IPS-15b (cell line): ENCODE measurements around the gene DNAJC30.

Source experiments
- H3K27me3 ChIP-seq: one replicate; pipeline ENCODE4 v1.6.1; 2013; ENCODE audit warnings: low read length; ENCODE audit not compliant: control insufficient read depth, insufficient read depth
- H3K36me3 ChIP-seq: one replicate; pipeline ENCODE4 v1.6.1; 2013; ENCODE audit warnings: low read length; ENCODE audit not compliant: control insufficient read depth, insufficient read depth
- H3K4me1 ChIP-seq: one replicate; pipeline ENCODE4 v1.6.1; 2013; ENCODE audit warnings: mild to moderate bottlenecking, low read length; ENCODE audit not compliant: control insufficient read depth, insufficient read depth
- H3K4me3 ChIP-seq: one replicate; pipeline ENCODE4 v1.5.1; 2013; ENCODE audit warnings: low read depth, low read length
- H3K9ac ChIP-seq: one replicate; pipeline ENCODE4 v1.6.1; 2013; ENCODE audit warnings: low read depth, mild to moderate bottlenecking, low read length
- H3K9me3 ChIP-seq: one replicate; pipeline ENCODE4 v1.6.1; 2013; ENCODE audit warnings: mild to moderate bottlenecking, low read length; ENCODE audit not compliant: control insufficient read depth, insufficient read depth

The DNAJC30 gene

GRCh38 chr7:73699370-73700068 is 16.3 kb upstream of the DNAJC30 start:
- H3K9ac ChIP-seq = no peak overlapping the region
- H3K9me3 ChIP-seq = no peaks in the 10 kb centered on the region
- H3K36me3 ChIP-seq = peaks cover 47% of the 10 kb centered on the region
- H3K27me3 ChIP-seq = no peaks in the 10 kb centered on the region
- H3K4me1 ChIP-seq = peaks cover 10% of the 10 kb centered on the region
- H3K4me3 ChIP-seq = no peak overlapping the region

- Histone ChIP-seq H3K27me3 (no peaks in the 10 kb centered on the region), H3K36me3 (peaks cover 57% of the 10 kb centered on the region), H3K4me1 (peaks cover 5% of the 10 kb centered on the region), H3K4me3 (no peak overlapping the region), H3K9ac (no peak overlapping the region), H3K9me3 (no peaks in the 10 kb centered on the region)
These were observed 15.2 kb upstream of the DNAJC30 start for GRCh38 chr7:73698410-73698809.

GRCh38 chr7:73696372-73696771 is 13.1 kb upstream of the DNAJC30 start:
- Histone ChIP-seq H3K27me3 (no peaks in the 10 kb centered on the region), H3K4me1 (no peaks in the 10 kb centered on the region), H3K9me3 (no peaks in the 10 kb centered on the region), H3K9ac (no peak overlapping the region), H3K36me3 (peaks cover 58% of the 10 kb centered on the region), H3K4me3 (no peak overlapping the region)

GRCh38 chr7:73690646-73691045 is 7.4 kb upstream of the DNAJC30 start:
- H3K36me3 ChIP-seq = peaks cover 46% of the 10 kb centered on the region

GRCh38 chr7:73688288-73688687 is 5.0 kb upstream of the DNAJC30 start:
- Histone ChIP-seq H3K36me3 (peaks cover 27% of the 10 kb centered on the region), H3K9ac (no peak overlapping the region), H3K4me3 (no peak overlapping the region), H3K4me1 (no peaks in the 10 kb centered on the region), H3K27me3 (no peaks in the 10 kb centered on the region), H3K9me3 (no peaks in the 10 kb centered on the region)

More at GRCh38 chr7:73690646-73691045, 7.4 kb upstream of the DNAJC30 start:
- H3K27me3 ChIP-seq = no peaks in the 10 kb centered on the region
- no peak overlapping the region for H3K9ac ChIP-seq
- no peak overlapping the region for H3K4me3 ChIP-seq
- no peaks in the 10 kb centered on the region for H3K9me3 ChIP-seq
- no peaks in the 10 kb centered on the region for H3K4me1 ChIP-seq

- H3K27me3 ChIP-seq = no peaks in the 10 kb centered on the region
- no peaks in the 10 kb centered on the region for H3K4me1 ChIP-seq
- H3K36me3 ChIP-seq = peaks cover 13% of the 10 kb centered on the region
- H3K4me3 ChIP-seq = no peak overlapping the region
- no peaks in the 10 kb centered on the region for H3K9me3 ChIP-seq
- no peak overlapping the region for H3K9ac ChIP-seq
These were observed 2.1 kb upstream of the DNAJC30 start for GRCh38 chr7:73685311-73685710.

GRCh38 chr7:73683788-73684693 is 788 bp upstream of the DNAJC30 start:
- H3K4me1 ChIP-seq = no peaks in the 10 kb centered on the region
- no peaks in the 10 kb centered on the region for H3K27me3 ChIP-seq
- peak overlapping the region; percentile 93 for H3K4me3 ChIP-seq
- H3K36me3 ChIP-seq = peaks cover 13% of the 10 kb centered on the region
- H3K9me3 ChIP-seq = no peaks in the 10 kb centered on the region
- H3K9ac ChIP-seq = peak overlapping the region; percentile 95

- Histone ChIP-seq H3K4me3 (peak overlapping the region; percentile 100), H3K36me3 (peaks cover 15% of the 10 kb centered on the region), H3K4me1 (no peaks in the 10 kb centered on the region), H3K9ac (peak overlapping the region; percentile 95), H3K9me3 (no peaks in the 10 kb centered on the region), H3K27me3 (no peaks in the 10 kb centered on the region)
These were observed 553 bp downstream of the DNAJC30 start for GRCh38 chr7:73682745-73683055.

GRCh38 chr7:73681031-73681430 is 2.2 kb downstream of the DNAJC30 start:
- no peak overlapping the region for H3K4me3 ChIP-seq
- H3K27me3 ChIP-seq = no peaks in the 10 kb centered on the region
- peaks cover 9% of the 10 kb centered on the region for H3K36me3 ChIP-seq
- no peaks in the 10 kb centered on the region for H3K9me3 ChIP-seq
- no peaks in the 10 kb centered on the region for H3K4me1 ChIP-seq
- no peak overlapping the region for H3K9ac ChIP-seq

- H3K9ac ChIP-seq = no peak overlapping the region
These were observed 2.8 kb downstream of the DNAJC30 start for GRCh38 chr7:73680501-73680900.

GRCh38 chr7:73679709-73680108 is 3.5 kb downstream of the DNAJC30 start:
- no peaks in the 10 kb centered on the region for H3K9me3 ChIP-seq
- no peak overlapping the region for H3K4me3 ChIP-seq
- peaks cover 9% of the 10 kb centered on the region for H3K36me3 ChIP-seq
- H3K9ac ChIP-seq = no peak overlapping the region
- no peaks in the 10 kb centered on the region for H3K27me3 ChIP-seq
- no peaks in the 10 kb centered on the region for H3K4me1 ChIP-seq

More at GRCh38 chr7:73680501-73680900, 2.8 kb downstream of the DNAJC30 start:
- Histone ChIP-seq H3K27me3 (no peaks in the 10 kb centered on the region), H3K4me1 (no peaks in the 10 kb centered on the region), H3K36me3 (peaks cover 9% of the 10 kb centered on the region), H3K4me3 (no peak overlapping the region), H3K9me3 (no peaks in the 10 kb centered on the region)

- no peaks in the 10 kb centered on the region for H3K9me3 ChIP-seq
- no peaks in the 10 kb centered on the region for H3K27me3 ChIP-seq
- no peak overlapping the region for H3K4me3 ChIP-seq
- H3K4me1 ChIP-seq = no peaks in the 10 kb centered on the region
- H3K9ac ChIP-seq = no peak overlapping the region
- peaks cover 9% of the 10 kb centered on the region for H3K36me3 ChIP-seq
These were observed 4.4 kb downstream of the DNAJC30 start for GRCh38 chr7:73678862-73679261.
